Stimulated activated CD8-positive, alpha-beta memory T cell treated with anti-CD3 and anti-CD28 coated beads, Interleukin-12 subunit alpha, Interleukin-12 subunit beta, amount 100 ng/mL, for 4 hours (primary cell): ENCODE data around the gene SLC6A3.

Experiments
- DNase-seq: peaks from one replicate; pipeline ENCODE4 v3.0.0-alpha.2; 2020; ENCODE audit warnings: low read depth

Gene SLC6A3

GRCh38 chr5:1346627-1347440 lies 98.4 kb downstream of the SLC6A3 start:
- DNase-seq = no peak

- DNase-seq = no peak
Observed at GRCh38 chr5:1345876-1346626, 99.2 kb downstream of the SLC6A3 start.

GRCh38 chr5:1344975-1345838 lies 100.0 kb downstream of the SLC6A3 start, which contains the start of gene CLPTM1L:
Gene CLPTM1L, minus strand, starts transcription at chr5:1345099. Its CDS starts 258 bp downstream, at chr5:1344841.
- DNase-seq = peak; percentile 84

DNA sequence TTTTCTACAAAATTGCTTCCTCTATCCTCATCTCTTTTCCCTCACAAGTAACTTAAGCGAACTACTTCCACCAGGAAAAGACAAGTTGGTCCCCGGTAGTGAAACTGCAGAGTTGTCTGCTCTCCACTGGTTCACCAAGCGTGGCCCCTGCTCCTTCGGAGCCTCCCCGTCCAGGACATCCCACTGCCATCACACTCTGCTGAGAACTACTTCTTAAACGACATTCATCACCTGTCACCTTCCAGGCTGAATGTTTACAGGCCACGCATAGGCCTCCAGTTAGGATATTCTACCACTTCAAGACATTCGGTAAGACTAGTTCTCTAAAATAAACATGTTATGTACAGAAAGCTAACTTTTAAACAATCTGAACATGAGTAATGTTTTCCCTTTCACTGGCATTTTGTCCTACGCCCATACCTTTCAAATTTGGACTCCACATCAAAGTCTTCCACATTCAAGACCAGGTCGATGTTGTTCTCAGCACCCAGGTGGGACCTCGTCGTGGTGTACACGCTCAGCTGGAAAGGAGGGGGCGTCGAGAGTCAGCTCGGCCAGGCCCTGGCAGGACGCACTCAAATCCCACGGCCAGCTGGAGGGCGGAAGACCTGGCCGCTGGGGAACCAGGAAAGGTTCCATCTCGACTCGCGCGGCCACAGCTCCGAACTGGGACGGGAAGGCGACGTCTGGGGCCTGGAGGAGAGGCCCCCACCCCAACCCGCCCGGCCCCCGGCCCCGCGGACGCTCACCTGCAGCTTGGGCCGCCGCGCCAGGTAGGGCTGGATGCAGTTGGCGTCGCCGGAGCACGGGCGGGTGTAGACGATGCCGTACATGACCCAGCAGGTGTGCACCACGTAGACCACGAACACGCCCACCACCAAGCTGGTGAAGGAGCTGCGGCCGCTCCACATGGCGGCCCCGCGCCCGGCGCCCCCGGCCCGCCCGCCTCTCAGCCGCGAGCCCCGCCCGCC lies 101.0 kb downstream of the SLC6A3 start:
- no peak for DNase-seq

DNA sequence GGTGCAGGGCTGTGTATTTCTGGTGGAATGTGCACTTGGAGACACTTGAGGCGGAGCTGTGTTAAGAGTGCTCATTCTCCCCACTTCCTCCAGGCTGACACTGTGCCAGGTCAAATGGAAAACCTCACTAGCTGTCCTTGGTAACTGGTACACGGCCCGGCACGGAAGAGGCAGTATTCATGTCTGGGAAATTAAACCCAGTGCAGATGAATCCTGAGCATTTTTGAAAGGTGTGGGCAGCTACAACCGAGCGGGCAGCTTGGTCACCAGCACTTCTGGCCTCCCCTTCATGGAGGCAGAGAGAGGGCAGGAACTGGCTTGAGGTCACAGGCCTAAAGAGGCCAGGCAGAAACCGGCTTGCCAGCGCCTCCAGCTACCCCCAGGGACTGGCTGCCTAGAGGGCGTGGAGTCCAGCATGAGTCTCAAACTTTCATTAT lies 101.9 kb downstream of the SLC6A3 start:
- DNase-seq = no peak
